ENCODE results near the gene LYPD3.

The LYPD3 gene

DNA sequence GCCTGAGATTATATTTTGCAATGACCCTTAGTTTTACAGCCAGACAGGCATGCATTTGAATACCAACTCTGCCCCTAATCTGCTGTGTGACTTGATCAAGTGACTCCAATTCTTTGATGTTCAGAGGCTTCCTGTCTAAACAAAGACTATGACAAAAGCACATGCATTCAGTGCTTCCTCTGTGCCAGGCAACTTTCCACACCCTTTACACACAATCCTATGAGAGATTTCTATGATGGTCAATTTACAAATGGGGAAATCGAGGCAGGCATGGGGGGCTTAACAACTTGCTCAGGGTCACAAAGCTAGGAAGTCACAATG, 3.7 kb upstream of the LYPD3 start:
- no peak for DNase-seq (ENCODE audit: extremely low read depth, insufficient read length)
- TF ChIP-seq, protein P1, sequence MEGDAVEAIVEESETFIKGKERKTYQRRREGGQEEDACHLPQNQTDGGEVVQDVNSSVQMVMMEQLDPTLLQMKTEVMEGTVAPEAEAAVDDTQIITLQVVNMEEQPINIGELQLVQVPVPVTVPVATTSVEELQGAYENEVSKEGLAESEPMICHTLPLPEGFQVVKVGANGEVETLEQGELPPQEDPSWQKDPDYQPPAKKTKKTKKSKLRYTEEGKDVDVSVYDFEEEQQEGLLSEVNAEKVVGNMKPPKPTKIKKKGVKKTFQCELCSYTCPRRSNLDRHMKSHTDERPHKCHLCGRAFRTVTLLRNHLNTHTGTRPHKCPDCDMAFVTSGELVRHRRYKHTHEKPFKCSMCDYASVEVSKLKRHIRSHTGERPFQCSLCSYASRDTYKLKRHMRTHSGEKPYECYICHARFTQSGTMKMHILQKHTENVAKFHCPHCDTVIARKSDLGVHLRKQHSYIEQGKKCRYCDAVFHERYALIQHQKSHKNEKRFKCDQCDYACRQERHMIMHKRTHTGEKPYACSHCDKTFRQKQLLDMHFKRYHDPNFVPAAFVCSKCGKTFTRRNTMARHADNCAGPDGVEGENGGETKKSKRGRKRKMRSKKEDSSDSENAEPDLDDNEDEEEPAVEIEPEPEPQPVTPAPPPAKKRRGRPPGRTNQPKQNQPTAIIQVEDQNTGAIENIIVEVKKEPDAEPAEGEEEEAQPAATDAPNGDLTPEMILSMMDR (IDR thresholded peaks at IDR 0.05; ENCODE audit: insufficient read depth, low read length, poor library complexity, severe bottlenecking) = no peak
- Histone ChIP-seq H3K27me3 (replicated peaks; ENCODE audit: control insufficient read depth, insufficient read depth, low read length) (no peaks in the 10 kb centered on the region), H3K4me3 (replicated peaks; ENCODE audit: low read depth, low read length) (no peak overlapping the region), H3K36me3 (ENCODE audit: control insufficient read depth, insufficient read depth, low read length) (no peaks in the 10 kb centered on the region)

DNA sequence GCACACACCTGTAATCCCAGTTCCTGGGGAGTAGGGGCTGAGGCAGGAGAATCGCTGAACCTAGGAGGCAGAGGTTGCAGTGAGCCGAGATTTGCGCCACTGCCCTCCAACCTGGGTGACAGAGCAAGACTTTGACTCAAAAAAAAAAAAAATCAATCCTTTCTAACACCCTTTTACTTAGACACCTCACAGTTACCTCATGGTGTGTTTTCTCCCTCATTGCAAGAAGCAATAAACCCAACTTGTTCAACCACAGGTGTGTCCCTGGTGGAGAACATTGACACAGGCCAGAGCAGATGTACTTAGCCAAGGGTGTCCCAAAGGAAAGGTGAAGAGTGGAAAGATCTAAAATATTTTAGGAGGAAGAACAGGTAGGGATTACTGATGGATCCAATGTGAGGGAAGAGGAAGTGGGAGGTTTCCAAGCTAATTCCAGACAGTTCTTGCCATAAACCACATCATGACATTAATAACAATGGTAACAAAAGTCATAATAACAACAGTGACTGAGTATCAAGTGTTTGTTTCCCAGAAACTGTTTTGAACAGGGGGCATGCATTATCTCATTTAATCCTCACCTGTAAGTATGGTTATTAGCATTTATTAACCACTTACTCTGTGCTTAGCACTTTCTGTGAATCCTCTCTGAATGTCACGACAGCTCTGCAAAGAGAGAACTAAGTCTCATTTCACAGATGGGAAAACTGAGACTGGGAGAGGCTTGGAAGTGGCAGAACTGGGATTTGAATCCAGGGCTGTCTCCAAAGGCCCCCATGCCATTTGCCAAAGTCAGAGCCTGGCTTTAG, 3.1 kb upstream of the LYPD3 start:
- Histone ChIP-seq H3K4me3 (replicated peaks; ENCODE audit: low read depth, low read length) (no peak overlapping the region), H3K27me3 (replicated peaks; ENCODE audit: control insufficient read depth, insufficient read depth, low read length) (no peaks in the 10 kb centered on the region), H3K36me3 (ENCODE audit: control insufficient read depth, insufficient read depth, low read length) (no peaks in the 10 kb centered on the region)
- no peak for DNase-seq (ENCODE audit: extremely low read depth, insufficient read length)
- TF ChIP-seq, protein P1 (IDR thresholded peaks at IDR 0.05; ENCODE audit: insufficient read depth, low read length, poor library complexity, severe bottlenecking) = no peak

DNA sequence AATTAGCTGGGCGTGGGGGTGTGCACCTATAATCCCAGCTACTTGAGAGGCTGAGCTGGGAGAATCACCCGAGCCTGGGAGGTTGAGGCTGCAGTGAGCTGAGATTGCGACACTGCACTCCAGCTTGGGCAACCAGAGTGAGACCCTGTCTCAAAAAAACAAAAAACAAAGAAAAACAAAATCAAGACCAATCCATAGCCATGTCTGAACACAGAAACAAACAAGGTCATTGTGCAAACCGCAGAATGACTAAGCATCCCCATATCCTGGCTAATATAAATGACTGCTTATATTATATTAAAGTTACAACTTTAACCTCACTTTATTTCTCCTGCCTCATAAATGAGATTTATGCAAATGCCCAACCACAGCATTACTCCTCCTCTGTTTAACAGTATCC, 2.3 kb upstream of the LYPD3 start:
- DNase-seq (ENCODE audit: extremely low read depth, insufficient read length) = no peak
- Histone ChIP-seq H3K27me3 (replicated peaks; ENCODE audit: control insufficient read depth, insufficient read depth, low read length) (no peaks in the 10 kb centered on the region; the same call in 1 of the 2 replicates), H3K4me3 (replicated peaks; ENCODE audit: low read depth, low read length) (no peak overlapping the region), H3K36me3 (ENCODE audit: control insufficient read depth, insufficient read depth, low read length) (no peaks in the 10 kb centered on the region)
- TF ChIP-seq, protein P1 (IDR thresholded peaks at IDR 0.05; ENCODE audit: insufficient read depth, low read length, poor library complexity, severe bottlenecking) = no peak

DNA sequence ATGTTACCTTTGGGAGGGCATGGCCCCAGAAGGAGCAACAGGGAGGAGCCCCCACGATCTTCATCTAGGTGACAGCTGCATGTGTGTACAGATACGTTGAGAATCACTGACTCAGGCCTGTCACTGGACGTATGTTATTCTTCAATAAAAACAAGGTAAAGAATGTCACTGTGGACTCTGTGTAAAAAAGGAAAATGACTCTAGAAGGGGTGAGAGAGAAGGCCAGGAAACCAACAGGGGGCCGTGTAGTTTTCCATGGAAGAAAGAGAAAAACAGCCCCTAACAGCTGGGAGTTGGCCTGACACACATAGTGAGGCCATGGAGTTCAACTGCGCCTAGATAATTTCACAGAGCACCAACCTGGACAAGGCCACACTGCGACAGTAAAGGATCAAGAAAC, 1.9 kb upstream of the LYPD3 start:
- no peak for DNase-seq (ENCODE audit: extremely low read depth, insufficient read length)
- TF ChIP-seq, protein P1 (IDR thresholded peaks at IDR 0.05; ENCODE audit: insufficient read depth, low read length, poor library complexity, severe bottlenecking) = no peak
- Histone ChIP-seq H3K36me3 (ENCODE audit: control insufficient read depth, insufficient read depth, low read length) (no peaks in the 10 kb centered on the region), H3K4me3 (replicated peaks; ENCODE audit: low read depth, low read length) (no peak overlapping the region), H3K27me3 (replicated peaks; ENCODE audit: control insufficient read depth, insufficient read depth, low read length) (no peaks in the 10 kb centered on the region; the same call in 1 of the 2 replicates)

DNA sequence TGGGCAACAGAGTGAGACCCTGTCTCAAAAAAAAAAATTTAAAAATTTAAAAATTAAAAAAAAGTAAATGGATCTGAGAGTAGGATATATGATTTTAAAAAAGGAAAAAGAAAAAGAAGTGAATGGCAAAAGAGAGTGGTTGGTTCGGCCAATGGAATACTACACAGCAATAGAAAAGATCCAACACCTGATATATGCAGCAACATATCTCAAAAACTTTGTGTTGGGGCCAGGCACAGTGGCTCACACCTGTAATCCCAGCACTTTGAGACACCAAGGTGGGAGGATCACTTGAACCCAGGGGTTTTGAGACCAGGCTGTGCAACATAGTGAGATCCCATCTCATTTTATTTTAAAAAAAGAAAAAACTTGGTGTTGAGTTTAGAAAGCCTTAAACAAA, 1.4 kb upstream of the LYPD3 start:
- TF ChIP-seq, protein P1 (IDR thresholded peaks at IDR 0.05; ENCODE audit: insufficient read depth, low read length, poor library complexity, severe bottlenecking) = no peak
- Histone ChIP-seq H3K4me3 (replicated peaks; ENCODE audit: low read depth, low read length) (no peak overlapping the region), H3K27me3 (replicated peaks; ENCODE audit: control insufficient read depth, insufficient read depth, low read length) (no peaks in the 10 kb centered on the region; the same call in 1 of the 2 replicates), H3K36me3 (ENCODE audit: control insufficient read depth, insufficient read depth, low read length) (no peaks in the 10 kb centered on the region)
- no peak for DNase-seq (ENCODE audit: extremely low read depth, insufficient read length)

All from GM06990 (cell line).